HG02571 (cell line): ENCODE data around the gene TAGLN3.
"Not testable (repeated sequence)": the region's sequence is repeated elsewhere in the genome, so short reads cannot be mapped to it uniquely, and the experiment has no call there.

Experiments used
- ATAC-seq: cut with Tn5 transposase; IDR thresholded peaks from one replicate; pipeline ENCODE4 v1.9.1; 2021; ENCODE audit warnings: mild to moderate bottlenecking, moderate library complexity; ENCODE audit not compliant: unreplicated experiment

Gene TAGLN3

DNA sequence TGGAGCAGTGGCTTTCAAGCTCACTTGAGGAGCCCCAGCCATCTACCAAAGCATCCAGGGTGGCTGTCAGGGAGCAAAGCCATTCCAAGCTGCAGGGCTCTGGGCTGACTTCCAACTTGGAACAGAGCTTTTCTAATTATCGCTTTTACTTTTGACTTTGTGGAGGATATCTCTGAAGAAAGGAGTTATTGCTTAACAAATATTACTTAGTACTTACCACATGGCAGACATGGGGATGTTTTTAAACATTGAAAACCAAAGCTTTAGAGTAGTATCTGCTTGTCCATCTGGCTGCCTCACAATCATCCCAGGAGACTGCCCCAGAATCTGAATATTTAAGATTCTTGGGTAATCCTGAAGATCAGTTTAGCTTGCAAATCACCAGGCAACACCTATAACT, 8.9 kb downstream of the TAGLN3 start:
- ATAC-seq, result no peak

DNA sequence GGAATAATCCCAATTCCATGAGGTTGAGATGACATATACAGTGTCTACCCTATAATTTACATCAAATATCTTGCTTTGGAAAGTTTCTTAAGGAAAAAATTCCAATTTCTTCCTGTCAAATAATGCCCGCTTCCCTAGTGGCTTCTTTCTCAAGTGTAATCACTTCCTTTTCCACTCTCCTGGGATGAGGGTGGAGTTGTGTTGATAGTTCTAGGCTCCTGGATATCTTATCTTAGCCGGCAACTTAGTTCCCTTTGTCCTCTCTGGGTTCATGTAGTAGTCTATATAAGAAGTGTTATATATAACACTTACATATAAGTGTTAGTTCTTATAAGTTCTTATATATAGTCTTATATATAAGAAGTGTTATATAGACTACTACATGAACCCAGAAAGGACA, 10.9 kb downstream of the TAGLN3 start:
- ATAC-seq, result no peak

DNA sequence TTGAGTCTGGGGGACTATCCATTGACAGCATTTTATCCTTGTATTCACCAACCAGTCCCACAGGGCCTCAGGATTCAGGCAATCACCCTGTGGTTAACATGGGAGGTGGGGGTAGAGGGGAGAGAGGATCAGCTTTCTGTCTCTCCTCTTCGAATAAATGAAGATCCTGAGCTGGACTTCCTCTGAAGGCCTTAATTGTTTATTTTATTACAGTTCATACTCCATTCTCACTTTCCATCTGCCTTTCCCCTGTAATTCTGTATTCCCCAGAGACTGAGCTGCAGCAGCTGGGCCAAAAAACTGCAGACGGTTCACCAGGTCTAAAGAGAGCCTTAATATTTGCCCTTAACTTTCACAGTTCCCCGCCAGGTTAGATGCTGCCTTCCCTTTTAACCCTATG, 11.9 kb downstream of the TAGLN3 start:
- ATAC-seq, result no peak

DNA sequence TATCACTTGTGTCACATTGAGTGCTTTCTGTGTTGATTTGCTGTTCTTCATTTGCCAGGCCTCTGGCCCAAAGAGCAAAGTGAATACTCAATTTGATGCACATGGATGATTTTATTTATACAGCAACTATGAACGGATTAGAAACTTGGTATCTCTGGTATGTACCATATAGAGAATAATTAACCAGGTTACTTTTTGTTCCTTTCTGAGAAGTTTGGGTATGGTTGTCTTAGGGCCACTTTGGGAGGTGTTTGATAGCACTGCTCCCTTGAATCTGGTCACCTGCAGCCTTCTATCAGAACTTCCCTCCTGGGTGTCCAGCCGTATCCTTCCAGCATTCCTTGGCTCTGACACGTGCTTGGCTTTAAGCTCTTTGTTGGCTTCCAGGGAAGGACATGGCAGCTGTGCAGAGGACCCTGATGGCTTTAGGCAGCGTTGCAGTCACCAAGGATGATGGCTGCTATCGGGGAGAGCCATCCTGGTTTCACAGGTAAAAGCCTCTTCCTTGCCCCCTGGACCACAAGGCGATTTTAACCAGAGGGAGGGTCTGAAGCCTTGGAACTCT, 12.7 kb downstream of the TAGLN3 start:
- no peak for ATAC-seq

DNA sequence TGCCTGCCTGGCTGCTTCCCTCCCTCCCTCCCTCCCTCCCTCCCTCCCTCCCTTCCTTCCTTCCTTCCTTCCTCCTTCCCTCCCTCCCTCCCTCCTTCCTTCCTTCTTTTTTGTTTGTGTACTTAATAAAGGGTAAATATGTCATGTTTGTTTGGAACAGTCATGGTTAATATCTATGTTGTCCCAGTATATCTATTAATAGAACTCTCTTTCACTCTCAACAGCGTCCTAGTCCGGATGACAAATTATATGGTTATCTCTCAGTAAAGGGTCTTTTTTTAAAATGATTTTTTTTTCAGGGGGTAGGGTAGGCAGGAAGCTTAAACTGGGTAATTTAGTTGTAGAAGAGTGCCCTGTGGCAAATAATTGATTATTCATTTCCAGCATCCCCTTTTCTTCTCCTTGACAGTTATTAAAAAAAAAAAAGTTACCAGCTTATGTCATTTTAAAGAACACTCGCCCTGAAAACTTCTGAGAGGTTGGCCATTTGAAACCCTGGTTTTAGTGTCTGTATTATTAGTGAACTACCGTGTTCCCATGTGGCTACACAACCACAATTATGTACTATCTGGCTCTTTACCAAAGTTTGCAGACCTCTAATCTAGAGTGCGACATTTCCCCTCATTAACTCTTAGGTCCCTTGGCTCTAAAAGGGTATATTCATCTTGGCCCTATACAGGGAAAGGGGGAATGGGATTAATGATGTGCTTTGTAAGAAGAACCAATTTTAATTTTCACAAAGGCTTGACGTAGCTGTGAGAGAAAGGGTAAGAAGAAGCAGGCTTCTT, 13.7 kb downstream of the TAGLN3 start:
- no peak for ATAC-seq

DNA sequence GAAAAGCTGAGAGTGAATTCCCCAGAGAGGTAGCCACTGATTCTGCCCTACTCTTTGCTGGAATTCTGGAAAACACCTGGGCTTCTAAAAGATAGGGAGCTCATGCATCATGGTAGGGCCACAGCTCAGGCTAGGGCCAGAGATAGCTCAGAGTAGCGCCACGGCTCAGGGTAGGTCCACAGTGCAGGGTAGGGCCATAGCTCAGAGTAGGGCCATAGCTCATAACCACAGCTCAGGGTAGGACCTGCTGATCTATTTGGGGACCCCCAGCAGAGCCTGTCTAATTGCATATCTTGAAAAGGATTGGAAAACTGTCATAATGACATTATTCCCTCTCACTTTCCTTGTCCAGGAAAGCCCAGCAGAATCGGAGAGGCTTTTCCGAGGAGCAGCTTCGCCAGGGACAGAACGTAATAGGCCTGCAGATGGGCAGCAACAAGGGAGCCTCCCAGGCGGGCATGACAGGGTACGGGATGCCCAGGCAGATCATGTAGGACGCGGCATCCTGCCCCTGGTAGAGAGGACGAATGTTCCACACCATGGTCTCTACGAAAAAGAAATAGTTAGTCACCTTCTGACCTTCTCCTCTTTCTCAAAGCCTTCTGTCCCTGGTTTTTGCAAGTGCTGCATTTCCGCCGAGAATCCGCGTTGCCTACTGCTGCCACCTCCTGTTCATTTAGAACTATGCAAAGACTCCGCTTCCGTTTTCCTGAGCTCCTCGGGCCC, 14.5 kb downstream of the TAGLN3 start:
- peak; percentile 62 for ATAC-seq

DNA sequence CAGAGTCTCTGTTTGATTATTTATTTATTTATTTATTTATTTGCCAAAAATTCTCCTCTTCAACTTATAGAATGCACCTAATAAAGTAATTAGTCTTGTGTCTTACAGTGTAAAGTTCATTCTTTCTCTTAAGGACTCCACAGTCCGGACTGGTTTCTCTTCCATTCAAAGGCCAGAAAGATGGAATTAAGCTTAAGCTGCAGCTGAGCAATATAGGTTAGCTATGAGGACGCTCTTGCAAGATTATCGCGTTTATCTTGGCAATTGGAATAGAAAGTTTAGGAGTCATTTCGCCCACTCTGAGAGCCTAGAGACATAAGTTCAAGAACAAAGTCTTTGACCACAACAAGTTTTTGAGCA, 15.0 kb downstream of the TAGLN3 start:
- ATAC-seq, result peak; percentile 27

DNA sequence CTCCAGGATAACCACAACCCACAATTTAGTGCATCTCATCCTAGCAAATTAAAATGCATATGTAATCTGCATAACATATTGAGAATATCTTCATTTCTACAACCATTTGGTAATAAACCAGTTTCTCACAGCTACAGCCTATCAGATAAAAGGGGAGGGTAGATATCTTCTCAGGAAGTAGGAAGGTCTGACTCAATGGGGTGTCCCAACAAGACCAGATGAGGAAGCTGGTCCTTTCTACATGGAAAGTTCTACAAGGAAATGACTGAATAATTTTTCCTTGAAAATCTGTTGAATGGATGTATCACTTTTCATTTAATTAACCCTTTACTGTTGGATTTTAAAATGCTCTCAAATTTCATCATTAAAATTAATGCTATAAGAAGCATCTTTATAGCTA, 18.4 kb downstream of the TAGLN3 start:
- ATAC-seq, result no peak

DNA sequence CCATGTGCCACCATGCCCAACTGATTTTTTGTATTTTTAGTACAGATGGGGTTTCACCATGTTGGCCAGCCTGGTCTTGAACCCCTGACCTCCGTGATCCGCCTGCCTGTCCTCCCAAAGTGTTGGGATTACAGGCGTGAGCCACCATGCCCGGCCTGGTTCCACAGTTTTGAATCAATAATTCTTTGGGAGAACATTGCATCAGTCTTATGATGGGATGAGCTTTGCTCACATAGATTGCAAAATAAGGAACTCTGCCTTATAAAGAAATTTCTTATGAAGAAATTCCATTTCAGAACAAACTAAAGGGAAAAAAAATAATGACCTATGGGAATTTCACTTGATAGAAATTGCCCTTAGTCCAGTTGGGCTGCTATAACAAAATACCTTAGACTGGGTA, 20.0 kb downstream of the TAGLN3 start:
- ATAC-seq, result no peak

DNA sequence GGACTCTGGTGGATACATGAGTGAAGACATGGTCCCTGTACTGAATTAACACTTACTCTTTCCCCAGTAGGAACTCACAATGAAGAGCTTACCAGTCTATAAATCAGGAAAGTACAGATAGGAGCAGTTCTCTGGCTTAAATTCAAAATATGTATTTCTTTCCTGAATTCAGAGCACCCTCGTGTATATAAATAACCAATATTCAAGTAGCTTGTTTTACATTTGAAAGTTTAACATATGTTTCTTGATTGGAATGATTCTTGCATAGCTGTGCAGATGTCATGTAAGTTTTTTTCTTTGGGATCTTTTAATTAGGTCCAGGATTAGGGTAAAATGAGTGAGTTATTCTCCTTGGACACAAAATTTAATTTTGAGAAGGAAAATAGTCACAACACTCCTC, 21.0 kb downstream of the TAGLN3 start:
- ATAC-seq, result no peak

DNA sequence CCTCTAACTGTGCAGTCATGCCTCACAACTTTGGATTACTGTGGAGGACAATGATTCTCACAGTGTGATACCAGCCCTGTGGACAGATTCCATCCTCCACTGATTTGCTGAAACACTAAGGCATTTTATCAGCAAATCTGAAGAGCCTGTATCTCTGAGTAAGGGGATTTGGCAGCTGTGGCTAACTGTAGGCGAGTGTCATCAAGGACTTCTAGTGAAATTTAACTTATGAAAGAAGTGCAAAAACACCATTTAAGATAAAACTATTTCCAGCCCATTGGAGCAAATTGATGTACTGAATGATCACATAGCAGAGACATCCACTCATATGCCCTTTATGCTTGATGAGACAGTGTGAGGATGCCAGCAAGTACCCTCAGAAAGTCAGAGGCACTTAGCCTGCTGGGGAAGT, 22.0 kb downstream of the TAGLN3 start:
- ATAC-seq, result no peak

DNA sequence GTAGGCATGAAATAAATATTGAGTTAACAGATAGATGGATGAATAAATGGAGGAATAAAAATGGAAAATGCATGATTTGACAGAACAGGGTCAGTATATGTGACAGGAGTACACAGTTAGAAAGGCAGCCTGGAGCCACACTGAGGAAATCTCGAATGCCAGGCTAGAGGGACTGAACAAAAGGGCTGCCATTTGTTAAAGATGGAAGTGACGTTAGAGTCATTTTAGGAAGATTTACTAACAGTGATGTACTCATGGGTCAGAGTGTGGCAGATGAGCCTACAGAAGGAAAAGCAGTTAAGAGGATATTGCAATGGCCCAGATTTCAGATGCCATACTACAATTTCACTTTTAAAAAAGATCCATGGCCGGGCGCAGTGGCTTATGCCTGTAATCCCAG, 28.4 kb downstream of the TAGLN3 start:
- ATAC-seq, result no peak

DNA sequence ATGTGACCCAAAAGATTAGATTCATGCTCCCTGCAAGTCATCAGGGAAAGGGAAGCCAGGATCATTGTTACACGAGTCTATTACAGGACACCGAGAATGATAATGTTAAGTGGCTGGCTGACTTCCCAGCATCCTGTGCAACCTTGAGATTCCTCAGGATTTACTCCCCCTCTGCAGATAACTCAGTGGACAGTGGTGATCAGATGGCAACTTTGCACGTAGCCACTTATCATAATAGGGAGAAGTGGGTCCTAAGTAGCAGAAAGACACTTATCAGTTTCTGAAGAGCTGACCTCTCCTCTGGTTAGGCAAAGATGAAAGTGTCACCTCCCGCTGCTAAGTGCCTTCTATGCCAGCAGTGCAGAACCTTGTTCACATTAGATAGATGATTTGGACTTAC, 29.1 kb downstream of the TAGLN3 start:
- ATAC-seq, result no peak

DNA sequence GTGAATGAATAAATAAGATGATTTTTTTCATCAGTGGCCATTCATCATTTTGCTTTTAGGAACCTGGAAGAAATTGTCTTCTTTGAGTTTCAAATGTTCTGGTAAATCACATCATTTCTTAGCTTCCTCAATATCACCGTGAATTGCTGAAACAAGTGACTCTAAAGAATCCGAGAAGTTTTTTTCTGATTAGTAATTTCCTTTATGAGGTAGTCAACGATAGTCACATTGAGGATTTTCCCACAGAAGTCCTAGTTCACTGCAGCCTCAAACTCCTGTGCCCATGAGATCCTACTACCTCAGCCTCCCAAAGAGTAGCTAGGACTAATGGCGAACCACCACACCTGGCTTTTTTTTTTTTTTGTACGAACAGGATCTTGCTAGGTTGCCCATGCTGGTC, 32.2 kb downstream of the TAGLN3 start:
- ATAC-seq, result no peak

DNA sequence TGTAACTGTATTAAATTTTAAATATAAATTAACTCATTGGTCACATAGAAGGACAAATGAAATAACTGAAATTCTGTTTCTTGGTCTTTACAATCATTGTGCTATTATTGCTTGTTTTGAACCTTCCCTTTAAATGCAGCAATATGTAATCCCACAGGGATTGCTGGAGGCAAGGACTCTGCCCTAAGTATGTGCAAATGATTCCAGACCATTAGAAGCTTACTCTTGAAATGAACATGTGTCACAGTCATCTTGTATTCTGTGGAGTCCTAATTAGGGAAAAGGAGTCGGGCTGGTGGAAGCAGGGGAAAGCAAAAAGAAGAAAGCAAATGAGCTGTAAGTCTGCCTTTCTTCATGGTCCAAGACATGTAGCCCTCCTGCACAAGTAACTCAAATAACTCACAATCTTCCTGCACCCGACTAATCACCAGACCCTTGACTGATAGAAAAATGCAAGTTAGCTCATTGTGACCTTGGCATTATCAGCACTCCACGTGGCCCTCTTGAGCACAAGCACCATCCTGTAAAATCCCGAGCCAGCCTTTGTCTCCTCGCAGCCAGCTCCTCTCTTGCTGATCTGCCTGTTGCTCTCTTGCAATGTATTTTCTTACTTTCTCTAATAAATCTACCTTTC, 33.5 kb downstream of the TAGLN3 start:
- no peak for ATAC-seq

DNA sequence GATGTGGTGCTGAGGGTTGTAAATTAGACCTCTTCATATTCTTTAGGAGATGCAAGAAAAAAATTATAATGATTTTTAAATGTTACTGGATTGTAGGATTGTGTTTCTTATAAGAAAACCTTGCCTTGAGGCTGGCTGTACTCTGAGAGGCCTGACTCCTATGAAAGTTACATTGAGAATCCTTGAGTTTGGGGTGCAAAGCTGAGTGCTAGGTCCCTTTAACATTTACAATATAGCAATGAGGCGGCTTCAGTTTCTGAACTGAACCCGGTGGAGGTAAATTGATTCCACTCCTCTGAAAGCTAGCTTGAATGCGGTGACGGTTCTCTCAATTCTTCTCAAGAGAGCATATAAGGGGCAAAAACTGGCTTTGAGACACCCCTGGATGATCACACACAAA, 35.7 kb downstream of the TAGLN3 start, which contains the start of gene TMPRSS7:
Gene TMPRSS7, plus strand, starts transcription at position 301 of the 400 bp plus-strand sequence. CDS start 110 bp downstream, outside the sequence.
- no peak for ATAC-seq

DNA sequence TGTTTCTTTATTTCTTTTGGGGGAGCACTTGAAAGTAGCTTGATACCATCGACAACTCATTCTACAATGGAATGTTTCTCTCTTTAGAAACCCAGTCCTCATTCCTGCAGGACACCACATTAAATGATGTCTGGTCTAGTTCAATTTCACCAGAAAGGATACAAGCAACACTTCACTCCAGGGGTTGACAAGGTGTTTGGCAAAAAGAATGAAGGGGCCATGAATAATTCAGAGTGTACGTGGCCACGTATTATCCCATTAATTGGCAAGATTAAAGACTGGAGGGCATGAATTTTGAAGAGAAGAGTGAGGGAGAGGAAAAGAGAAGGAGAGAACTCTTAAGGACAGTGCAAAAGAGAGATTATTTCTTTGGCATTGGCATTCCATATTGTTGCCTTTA, 36.5 kb downstream of the TAGLN3 start:
- no peak for ATAC-seq

DNA sequence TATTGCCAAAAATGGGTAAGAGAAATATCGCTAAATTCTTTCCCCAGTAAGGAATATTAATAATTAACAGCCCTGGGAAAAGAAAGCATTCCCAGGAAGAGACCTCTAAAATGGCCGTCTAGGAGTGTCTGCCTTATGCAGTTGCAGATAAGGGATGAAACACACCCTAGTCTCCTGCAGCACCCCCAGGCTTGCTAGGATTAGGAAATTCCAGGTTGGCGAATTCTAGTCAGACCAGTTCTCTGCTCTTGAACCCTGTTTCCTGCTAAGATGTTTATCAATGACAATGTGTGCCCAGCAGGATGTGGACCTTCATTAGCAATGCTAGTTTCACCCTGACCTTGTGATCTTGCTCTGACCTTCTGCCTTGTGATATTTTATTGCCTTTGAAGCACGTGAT, 38.5 kb downstream of the TAGLN3 start:
- ATAC-seq, result not testable (repeated sequence)

DNA sequence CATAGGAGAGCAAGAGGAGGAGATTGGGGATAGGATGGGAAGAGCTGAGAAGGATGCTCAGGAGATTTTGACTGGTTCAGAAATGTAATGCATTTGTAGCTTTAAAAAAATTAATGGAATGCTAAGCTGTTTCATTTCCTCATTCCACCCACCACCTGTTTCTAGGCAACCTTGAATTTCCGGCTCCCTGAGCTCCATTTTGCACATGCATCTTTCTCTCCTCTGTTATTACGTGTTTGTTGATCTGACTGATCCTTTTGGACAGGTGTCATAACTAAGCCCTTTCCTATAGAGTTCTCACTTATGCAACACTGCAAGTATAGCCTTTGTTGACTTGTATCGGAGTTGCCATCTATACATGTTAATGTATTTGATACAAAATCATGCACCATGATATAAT, 40.1 kb downstream of the TAGLN3 start:
- no peak for ATAC-seq

DNA sequence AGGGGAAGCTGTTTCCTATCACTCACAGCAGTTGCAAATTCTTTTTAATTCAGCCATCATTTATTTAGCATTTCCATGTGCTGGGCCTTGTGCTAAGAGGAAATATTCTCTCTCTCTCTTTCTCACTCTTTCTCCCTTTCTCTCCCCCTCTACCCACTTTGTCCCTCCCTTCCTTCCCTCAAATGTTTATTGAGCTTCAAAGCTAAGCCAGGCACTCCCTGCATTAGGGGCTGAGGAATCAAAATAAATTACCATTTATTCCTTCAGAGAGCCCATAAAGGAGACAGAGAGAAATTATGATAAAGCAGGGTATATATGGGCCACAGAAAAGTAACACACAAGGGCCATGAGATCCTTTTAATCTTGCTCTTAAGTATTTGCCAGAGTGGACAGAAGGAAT, 42.6 kb downstream of the TAGLN3 start:
- no peak for ATAC-seq

DNA sequence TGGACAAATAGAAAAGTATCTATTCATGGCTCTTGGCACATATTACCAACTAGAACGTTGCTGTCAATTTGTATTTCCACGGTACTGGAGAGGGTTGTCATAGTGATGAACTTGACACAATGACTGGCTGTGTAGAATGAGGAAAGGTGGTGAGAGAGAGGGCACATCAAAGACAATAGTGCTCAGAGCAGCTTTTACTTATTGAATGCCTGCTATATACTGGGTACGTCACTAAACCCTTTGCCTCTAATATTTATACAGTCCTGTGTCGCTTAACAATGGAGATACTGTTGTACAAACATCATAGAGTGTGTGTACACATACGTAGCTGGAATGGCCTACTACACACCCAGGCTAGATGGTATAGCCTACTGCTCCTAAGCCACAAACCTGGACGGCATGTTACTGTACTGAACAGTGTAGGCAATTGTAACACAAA, 44.1 kb downstream of the TAGLN3 start:
- no peak for ATAC-seq
